ENCODE results near the gene MAPK10. TPM values are rescaled to one million over a fixed set of nuclear protein-coding genes. Genes with fewer than 3 reads are reported as not detected.

The MAPK10 gene
- total RNA-seq, 1 experiment from 2014 or later, result 5.2 TPM

DNA sequence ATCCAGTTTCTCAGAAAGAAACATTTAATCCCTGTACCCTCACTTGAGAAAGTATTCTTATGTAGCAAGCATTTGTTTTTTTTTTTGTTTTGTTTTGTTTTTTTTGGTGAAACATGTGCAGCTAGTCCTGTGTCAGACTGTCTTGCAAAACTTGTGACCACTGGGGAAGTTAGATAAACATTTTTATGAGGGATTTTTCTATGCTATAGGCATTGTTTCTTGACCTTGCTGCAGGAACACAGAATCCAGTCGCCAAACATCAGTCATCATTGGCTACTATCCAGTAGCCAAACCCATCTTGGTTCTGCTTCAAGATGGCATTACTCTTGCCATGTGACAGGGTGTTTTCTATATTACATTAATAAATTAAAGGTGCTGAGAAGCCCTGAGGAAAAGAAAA is 7.7 kb upstream of the MAPK10 start (continued):
- TF ChIP-seq, protein P1, sequence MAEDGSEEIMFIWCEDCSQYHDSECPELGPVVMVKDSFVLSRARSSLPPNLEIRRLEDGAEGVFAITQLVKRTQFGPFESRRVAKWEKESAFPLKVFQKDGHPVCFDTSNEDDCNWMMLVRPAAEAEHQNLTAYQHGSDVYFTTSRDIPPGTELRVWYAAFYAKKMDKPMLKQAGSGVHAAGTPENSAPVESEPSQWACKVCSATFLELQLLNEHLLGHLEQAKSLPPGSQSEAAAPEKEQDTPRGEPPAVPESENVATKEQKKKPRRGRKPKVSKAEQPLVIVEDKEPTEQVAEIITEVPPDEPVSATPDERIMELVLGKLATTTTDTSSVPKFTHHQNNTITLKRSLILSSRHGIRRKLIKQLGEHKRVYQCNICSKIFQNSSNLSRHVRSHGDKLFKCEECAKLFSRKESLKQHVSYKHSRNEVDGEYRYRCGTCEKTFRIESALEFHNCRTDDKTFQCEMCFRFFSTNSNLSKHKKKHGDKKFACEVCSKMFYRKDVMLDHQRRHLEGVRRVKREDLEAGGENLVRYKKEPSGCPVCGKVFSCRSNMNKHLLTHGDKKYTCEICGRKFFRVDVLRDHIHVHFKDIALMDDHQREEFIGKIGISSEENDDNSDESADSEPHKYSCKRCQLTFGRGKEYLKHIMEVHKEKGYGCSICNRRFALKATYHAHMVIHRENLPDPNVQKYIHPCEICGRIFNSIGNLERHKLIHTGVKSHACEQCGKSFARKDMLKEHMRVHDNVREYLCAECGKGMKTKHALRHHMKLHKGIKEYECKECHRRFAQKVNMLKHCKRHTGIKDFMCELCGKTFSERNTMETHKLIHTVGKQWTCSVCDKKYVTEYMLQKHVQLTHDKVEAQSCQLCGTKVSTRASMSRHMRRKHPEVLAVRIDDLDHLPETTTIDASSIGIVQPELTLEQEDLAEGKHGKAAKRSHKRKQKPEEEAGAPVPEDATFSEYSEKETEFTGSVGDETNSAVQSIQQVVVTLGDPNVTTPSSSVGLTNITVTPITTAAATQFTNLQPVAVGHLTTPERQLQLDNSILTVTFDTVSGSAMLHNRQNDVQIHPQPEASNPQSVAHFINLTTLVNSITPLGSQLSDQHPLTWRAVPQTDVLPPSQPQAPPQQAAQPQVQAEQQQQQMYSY (CRISPR knock-in tag; IDR thresholded peaks at IDR 0.05), result no peak
- TF ChIP-seq, protein P2, sequence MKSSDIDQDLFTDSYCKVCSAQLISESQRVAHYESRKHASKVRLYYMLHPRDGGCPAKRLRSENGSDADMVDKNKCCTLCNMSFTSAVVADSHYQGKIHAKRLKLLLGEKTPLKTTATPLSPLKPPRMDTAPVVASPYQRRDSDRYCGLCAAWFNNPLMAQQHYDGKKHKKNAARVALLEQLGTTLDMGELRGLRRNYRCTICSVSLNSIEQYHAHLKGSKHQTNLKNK (CRISPR knock-in tag; IDR thresholded peaks at IDR 0.05), result no peak
- TF ChIP-seq EMX1 (CRISPR knock-in tag; IDR thresholded peaks at IDR 0.05) (no peak), ZNF423 (CRISPR knock-in tag; IDR thresholded peaks at IDR 0.05) (no peak), ZBTB21 (CRISPR knock-in tag; IDR thresholded peaks at IDR 0.05; ENCODE audit: borderline replicate concordance) (no peak), SMAD4 (CRISPR knock-in tag; IDR thresholded peaks at IDR 0.05) (no peak), SP1 (CRISPR knock-in tag; conservative IDR thresholded peaks at IDR 0.05) (no peak), CREM (CRISPR knock-in tag; IDR thresholded peaks at IDR 0.05) (no peak), GTF2I (CRISPR knock-in tag; conservative IDR thresholded peaks at IDR 0.05) (no peak), TP53 (CRISPR knock-in tag; IDR thresholded peaks at IDR 0.05) (no peak)
- TF ChIP-seq, protein P3, sequence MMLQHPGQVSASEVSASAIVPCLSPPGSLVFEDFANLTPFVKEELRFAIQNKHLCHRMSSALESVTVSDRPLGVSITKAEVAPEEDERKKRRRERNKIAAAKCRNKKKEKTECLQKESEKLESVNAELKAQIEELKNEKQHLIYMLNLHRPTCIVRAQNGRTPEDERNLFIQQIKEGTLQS (CRISPR knock-in tag; conservative IDR thresholded peaks at IDR 0.05), result no peak
- TF ChIP-seq, protein P4, sequence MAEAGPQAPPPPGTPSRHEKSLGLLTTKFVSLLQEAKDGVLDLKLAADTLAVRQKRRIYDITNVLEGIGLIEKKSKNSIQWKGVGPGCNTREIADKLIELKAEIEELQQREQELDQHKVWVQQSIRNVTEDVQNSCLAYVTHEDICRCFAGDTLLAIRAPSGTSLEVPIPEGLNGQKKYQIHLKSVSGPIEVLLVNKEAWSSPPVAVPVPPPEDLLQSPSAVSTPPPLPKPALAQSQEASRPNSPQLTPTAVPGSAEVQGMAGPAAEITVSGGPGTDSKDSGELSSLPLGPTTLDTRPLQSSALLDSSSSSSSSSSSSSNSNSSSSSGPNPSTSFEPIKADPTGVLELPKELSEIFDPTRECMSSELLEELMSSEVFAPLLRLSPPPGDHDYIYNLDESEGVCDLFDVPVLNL (CRISPR knock-in tag; IDR thresholded peaks at IDR 0.05; ENCODE audit: borderline replicate concordance, low read depth), result no peak
- TF ChIP-seq, protein P5, sequence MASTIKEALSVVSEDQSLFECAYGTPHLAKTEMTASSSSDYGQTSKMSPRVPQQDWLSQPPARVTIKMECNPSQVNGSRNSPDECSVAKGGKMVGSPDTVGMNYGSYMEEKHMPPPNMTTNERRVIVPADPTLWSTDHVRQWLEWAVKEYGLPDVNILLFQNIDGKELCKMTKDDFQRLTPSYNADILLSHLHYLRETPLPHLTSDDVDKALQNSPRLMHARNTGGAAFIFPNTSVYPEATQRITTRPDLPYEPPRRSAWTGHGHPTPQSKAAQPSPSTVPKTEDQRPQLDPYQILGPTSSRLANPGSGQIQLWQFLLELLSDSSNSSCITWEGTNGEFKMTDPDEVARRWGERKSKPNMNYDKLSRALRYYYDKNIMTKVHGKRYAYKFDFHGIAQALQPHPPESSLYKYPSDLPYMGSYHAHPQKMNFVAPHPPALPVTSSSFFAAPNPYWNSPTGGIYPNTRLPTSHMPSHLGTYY (CRISPR knock-in tag; IDR thresholded peaks at IDR 0.05), result no peak

DNA sequence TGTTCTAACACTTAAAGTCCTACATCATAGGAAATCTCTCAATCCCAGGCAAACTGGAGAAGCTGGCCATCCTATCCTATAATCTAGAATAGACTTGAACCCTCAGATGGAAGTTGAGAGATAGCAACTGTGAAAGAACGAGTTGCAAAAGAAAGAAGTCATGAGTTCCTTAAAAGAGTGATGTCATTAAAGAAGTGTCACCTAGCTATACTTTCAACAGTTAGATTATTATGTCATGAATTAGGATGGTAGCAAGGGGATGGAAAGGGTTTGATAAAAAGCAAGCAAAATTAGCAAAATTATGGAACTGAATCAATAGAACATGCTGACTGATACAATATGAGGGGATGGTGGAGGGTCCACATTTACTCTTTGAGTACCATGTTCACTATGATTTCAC is 7.1 kb upstream of the MAPK10 start:
- Mint-ChIP-seq H3K4me3 (no peak overlapping the region), H3K27ac (no peak overlapping the region), H3K36me3 (peaks cover 14% of the 10 kb centered on the region), H3K9me3 (peaks cover 27% of the 10 kb centered on the region), H3K4me1 (peaks cover 11% of the 10 kb centered on the region), H3K27me3 (ENCODE audit: low read depth) (no peaks in the 10 kb centered on the region)
- no peak for ATAC-seq
- DNase-seq (ENCODE audit: low spot score), result no peak
- CTCF ChIA-PET, result no interaction called here
- TF ChIP-seq NFYB (CRISPR knock-in tag; conservative IDR thresholded peaks at IDR 0.05; ENCODE audit: low read depth) (no peak), SMAD3 (CRISPR knock-in tag; IDR thresholded peaks at IDR 0.05; ENCODE audit: borderline replicate concordance) (no peak)
- TF ChIP-seq, protein P6, sequence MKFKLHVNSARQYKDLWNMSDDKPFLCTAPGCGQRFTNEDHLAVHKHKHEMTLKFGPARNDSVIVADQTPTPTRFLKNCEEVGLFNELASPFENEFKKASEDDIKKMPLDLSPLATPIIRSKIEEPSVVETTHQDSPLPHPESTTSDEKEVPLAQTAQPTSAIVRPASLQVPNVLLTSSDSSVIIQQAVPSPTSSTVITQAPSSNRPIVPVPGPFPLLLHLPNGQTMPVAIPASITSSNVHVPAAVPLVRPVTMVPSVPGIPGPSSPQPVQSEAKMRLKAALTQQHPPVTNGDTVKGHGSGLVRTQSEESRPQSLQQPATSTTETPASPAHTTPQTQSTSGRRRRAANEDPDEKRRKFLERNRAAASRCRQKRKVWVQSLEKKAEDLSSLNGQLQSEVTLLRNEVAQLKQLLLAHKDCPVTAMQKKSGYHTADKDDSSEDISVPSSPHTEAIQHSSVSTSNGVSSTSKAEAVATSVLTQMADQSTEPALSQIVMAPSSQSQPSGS (CRISPR knock-in tag; IDR thresholded peaks at IDR 0.05; ENCODE audit: borderline replicate concordance, low read depth), result no peak
- TF ChIP-seq, protein P7, sequence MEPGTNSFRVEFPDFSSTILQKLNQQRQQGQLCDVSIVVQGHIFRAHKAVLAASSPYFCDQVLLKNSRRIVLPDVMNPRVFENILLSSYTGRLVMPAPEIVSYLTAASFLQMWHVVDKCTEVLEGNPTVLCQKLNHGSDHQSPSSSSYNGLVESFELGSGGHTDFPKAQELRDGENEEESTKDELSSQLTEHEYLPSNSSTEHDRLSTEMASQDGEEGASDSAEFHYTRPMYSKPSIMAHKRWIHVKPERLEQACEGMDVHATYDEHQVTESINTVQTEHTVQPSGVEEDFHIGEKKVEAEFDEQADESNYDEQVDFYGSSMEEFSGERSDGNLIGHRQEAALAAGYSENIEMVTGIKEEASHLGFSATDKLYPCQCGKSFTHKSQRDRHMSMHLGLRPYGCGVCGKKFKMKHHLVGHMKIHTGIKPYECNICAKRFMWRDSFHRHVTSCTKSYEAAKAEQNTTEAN (CRISPR knock-in tag; IDR thresholded peaks at IDR 0.05), result no peak
- TF ChIP-seq, protein P8, sequence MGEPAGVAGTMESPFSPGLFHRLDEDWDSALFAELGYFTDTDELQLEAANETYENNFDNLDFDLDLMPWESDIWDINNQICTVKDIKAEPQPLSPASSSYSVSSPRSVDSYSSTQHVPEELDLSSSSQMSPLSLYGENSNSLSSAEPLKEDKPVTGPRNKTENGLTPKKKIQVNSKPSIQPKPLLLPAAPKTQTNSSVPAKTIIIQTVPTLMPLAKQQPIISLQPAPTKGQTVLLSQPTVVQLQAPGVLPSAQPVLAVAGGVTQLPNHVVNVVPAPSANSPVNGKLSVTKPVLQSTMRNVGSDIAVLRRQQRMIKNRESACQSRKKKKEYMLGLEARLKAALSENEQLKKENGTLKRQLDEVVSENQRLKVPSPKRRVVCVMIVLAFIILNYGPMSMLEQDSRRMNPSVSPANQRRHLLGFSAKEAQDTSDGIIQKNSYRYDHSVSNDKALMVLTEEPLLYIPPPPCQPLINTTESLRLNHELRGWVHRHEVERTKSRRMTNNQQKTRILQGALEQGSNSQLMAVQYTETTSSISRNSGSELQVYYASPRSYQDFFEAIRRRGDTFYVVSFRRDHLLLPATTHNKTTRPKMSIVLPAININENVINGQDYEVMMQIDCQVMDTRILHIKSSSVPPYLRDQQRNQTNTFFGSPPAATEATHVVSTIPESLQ (CRISPR knock-in tag; IDR thresholded peaks at IDR 0.05), result no peak
- POLR2A ChIA-PET, result no interaction called here

All from WTC11 (cell line).